IMR-90 (cell line): Measurements from ENCODE around the gene WEE2. TPM values are rescaled to one million over a fixed set of nuclear protein-coding genes. Genes with fewer than 3 reads are reported as not detected.

Experiments used
- ATAC-seq: fragments of 200-7000 bp; cut with Tn5 transposase; 2 replicates; pipeline ENCODE4 v1.9.1; 2020; ENCODE audit warnings: low read depth, mild to moderate bottlenecking, moderate library complexity
- BruUV-seq: library from RNA; stranded (reverse); fragments of 400-500 nt; replicated peaks from 2 replicates; lab custom pipeline; 2021; lab: Mats Ljungman, UMichigan
- CTCF ChIA-PET: fragments of 300-600 bp; formaldehyde crosslinking; extraction: SDS; loops from one replicate; lab custom pipeline; 2021; ENCODE audit warnings: antibody characterized with exemption; lab: Yijun Ruan, JAX
- POLR2A ChIA-PET: fragments of 300-600 bp; sonication (Branson Sonifier 250); formaldehyde crosslinking; loops from one replicate; lab custom pipeline; 2022; ENCODE audit warnings: antibody characterized with exemption; ENCODE audit not compliant: unreplicated experiment; lab: Charles Lee
- DNase-seq: peaks from one replicate; pipeline ENCODE4 v3.0.0; 2013
- H2AFZ ChIP-seq: replicated peaks from 2 replicates; pipeline ENCODE3; 2013; ENCODE audit warnings: low read length, mild to moderate bottlenecking; ENCODE audit not compliant: poor library complexity
- H2AK5ac ChIP-seq: 2 replicates; pipeline ENCODE4 v1.6.1; 2013; ENCODE audit warnings: low read depth, low read length, inconsistent platforms
- H2AK9ac ChIP-seq: replicated peaks from 2 replicates; pipeline ENCODE3; 2013; ENCODE audit warnings: mild to moderate bottlenecking, low read depth, low read length, moderate library complexity; ENCODE audit not compliant: poor library complexity
- H2BK120ac ChIP-seq: 2 replicates; pipeline ENCODE4 v1.6.1; 2013; ENCODE audit warnings: low read depth, low read length, inconsistent platforms
- H2BK15ac ChIP-seq: 3 replicates; pipeline ENCODE4 v1.6.1; 2013; ENCODE audit warnings: low read depth, low read length, inconsistent platforms
- H2BK20ac ChIP-seq: 2 replicates; pipeline ENCODE4 v1.6.1; 2013; ENCODE audit warnings: low read depth, mild to moderate bottlenecking, inconsistent platforms, low read length, moderate library complexity
- H2BK5ac ChIP-seq: 2 replicates; pipeline ENCODE4 v1.6.1; 2013; ENCODE audit warnings: mild to moderate bottlenecking, low read depth, low read length, inconsistent platforms; ENCODE audit not compliant: poor library complexity, severe bottlenecking
- H3K14ac ChIP-seq: replicated peaks from 2 replicates; pipeline ENCODE4 v1.6.1; 2013; ENCODE audit warnings: low read depth, low read length, inconsistent platforms
- H3K18ac ChIP-seq: 2 replicates; pipeline ENCODE4 v1.6.1; 2013; ENCODE audit warnings: low read depth, low read length, control low read depth
- H3K23ac ChIP-seq: 2 replicates; pipeline ENCODE4 v1.6.1; 2013; ENCODE audit warnings: low read depth, low read length, inconsistent platforms
- H3K27ac ChIP-seq: 2 replicates; pipeline ENCODE4 v1.5.1; 2013; ENCODE audit warnings: mild to moderate bottlenecking, control low read depth, low read length; ENCODE audit not compliant: insufficient read depth
- H3K27me3 ChIP-seq: 2 replicates; pipeline ENCODE4 v1.6.1; 2013; ENCODE audit warnings: low read length; ENCODE audit not compliant: control insufficient read depth, insufficient read depth
- H3K36me3 ChIP-seq: 2 replicates; pipeline ENCODE4 v1.6.1; 2013; ENCODE audit warnings: low read length, mixed read lengths; ENCODE audit not compliant: control insufficient read depth, insufficient read depth
- H3K4ac ChIP-seq: 2 replicates; pipeline ENCODE4 v1.6.1; 2013; ENCODE audit warnings: low read depth, low read length, inconsistent platforms
- H3K4me1 ChIP-seq: 2 replicates; pipeline ENCODE4 v1.6.1; 2013; ENCODE audit warnings: low read length, mixed read lengths; ENCODE audit not compliant: control insufficient read depth, insufficient read depth
- H3K4me2 ChIP-seq: 2 replicates; pipeline ENCODE4 v1.6.1; 2013; ENCODE audit warnings: low read depth, mild to moderate bottlenecking, control low read depth, low read length, moderate library complexity
- H3K4me3 ChIP-seq: 2 replicates; pipeline ENCODE4 v1.5.1; 2013; ENCODE audit warnings: low read depth, mild to moderate bottlenecking, control low read depth, low read length, moderate library complexity; ENCODE audit not compliant: insufficient read depth
- H3K56ac ChIP-seq: 2 replicates; pipeline ENCODE4 v1.6.1; 2013; ENCODE audit warnings: low read length, inconsistent platforms; ENCODE audit not compliant: insufficient read depth; ENCODE audit errors: extremely low read depth
- H3K79me1 ChIP-seq, 2 experiments: 2 replicates each; pipeline ENCODE4 v1.6.1; 2013; ENCODE audit warnings: low read length in 2 of 2, inconsistent platforms in 1 of 2, low read depth in 1 of 2
- H3K9ac ChIP-seq: 2 replicates; pipeline ENCODE4 v1.6.1; 2013; ENCODE audit warnings: low read depth, low read length, control low read depth
- H3K9me1 ChIP-seq: 2 replicates; pipeline ENCODE4 v1.6.1; 2013; ENCODE audit warnings: low read length, inconsistent platforms; ENCODE audit not compliant: insufficient read depth
- H3K9me3 ChIP-seq: 2 replicates; pipeline ENCODE4 v1.6.1; 2013; ENCODE audit warnings: low read length; ENCODE audit not compliant: control insufficient read depth, insufficient read depth
- H4K20me1 ChIP-seq: 2 replicates; pipeline ENCODE4 v1.6.1; 2013; ENCODE audit warnings: low read length, inconsistent platforms; ENCODE audit not compliant: insufficient read depth
- H4K5ac ChIP-seq: 2 replicates; pipeline ENCODE4 v1.6.1; 2013; ENCODE audit warnings: mild to moderate bottlenecking, low read depth, low read length, control low read depth
- H4K8ac ChIP-seq, 2 experiments: 2 replicates each; pipeline ENCODE4 v1.6.1; 2013; ENCODE audit warnings: low read depth in 2 of 2, low read length in 2 of 2, control low read depth in 1 of 2, inconsistent platforms in 1 of 2
- H4K91ac ChIP-seq: 2 replicates; pipeline ENCODE4 v1.6.1; 2013; ENCODE audit warnings: low read depth, low read length, inconsistent platforms; ENCODE audit not compliant: insufficient read depth
- MAZ ChIP-seq: IDR thresholded peaks from 2 replicates; pipeline ENCODE4 v1.6.1; 2012; ENCODE audit warnings: low read depth, mild to moderate bottlenecking, low read length, improper control_type of control experiment, moderate library complexity, borderline replicate concordance
- USF2 ChIP-seq: fragments of 150-350 bp; IDR thresholded peaks from 2 replicates; pipeline ENCODE4 v1.6.1; 2017; ENCODE audit warnings: mild to moderate bottlenecking, antibody characterized with exemption, low read length, low read depth
- WGBS, 2 experiments: methylation state at CpG; one replicate each; pipeline versions ENCODE4 v1.1.5 to v1.1.7; 2013; ENCODE audit warnings: missing lambda C conversion rate in 2 of 2; ENCODE audit not compliant: insufficient read length in 1 of 2; ENCODE audit errors: extremely low coverage in 2 of 2; 5-methylcytosine and 5-hydroxymethylcytosine counted together
- dilution Hi-C: fragments of 300-500 bp; cut with HindIII; formaldehyde crosslinking; loops from one replicate; pipeline ENCODE4 v1.14.3; 2018; ENCODE audit warnings: low sequenced_read_pairs; ENCODE audit not compliant: unreplicated experiment
- in situ Hi-C: fragments of 300-500 bp; cut with MboI; formaldehyde crosslinking; loops from 3 replicates; pipeline ENCODE4 v1.14.3; 2019; ENCODE audit warnings: low sequenced_read_pairs, inconsistent platforms, mixed read lengths
- intact Hi-C: fragments of 100-400 bp; cut with micrococcal nuclease; formaldehyde crosslinking; loops from 2 replicates; pipeline ENCODE4 v1.10.0; 2022
- polyA plus RNA-seq, 3 experiments: library from polyadenylated mRNA; depleted of rRNA; stranded (reverse); fragments of >200 nt; gene quantifications; 2 replicates each; pipeline ENCODE4 v1.2.3, GENCODE V29; 2012; ENCODE audit warnings: low replicate concordance in 1 of 3
- total RNA-seq: library from RNA; depleted of rRNA; stranded (reverse); fragments of >200 nt; gene quantifications from 2 replicates; pipeline ENCODE4 v1.2.3, GENCODE V29; 2012

Gene WEE2
- total and polyA plus RNA-seq, 2 of the 4 experiments (the other 2 are of a cell fraction), result not detected

GRCh38 chr7:141698247-141699015, 9.7 kb upstream of the WEE2 start:
- H2BK120ac ChIP-seq, result no peak overlapping the region
- H2AK5ac ChIP-seq, result no peak overlapping the region
- no peaks in the 10 kb centered on the region; the same call in 1 of the 2 replicates for H4K20me1 ChIP-seq
- H3K14ac ChIP-seq, result no peak overlapping the region
- no peak overlapping the region for H3K4ac ChIP-seq
- H4K91ac ChIP-seq, result no peak overlapping the region
- intact Hi-C loops, result no loop called here
- H3K4me2 ChIP-seq, result no peak overlapping the region
- CTCF ChIA-PET, result interaction anchor here (1.5 kb wide), 1 partner anchor 40 kb away, joined by 5 read pairs; the partner anchor contains the start of gene SSBP1
- POLR2A ChIA-PET, result no interaction called here
- H2BK5ac ChIP-seq, result no peak overlapping the region
- no peak overlapping the region for H2BK20ac ChIP-seq
- WGBS, 2 experiments, result no CpG with 5 or more reads among the region's 1 CpG
- H3K56ac ChIP-seq, result no peak overlapping the region
- no peaks in the 10 kb centered on the region for H3K36me3 ChIP-seq
- dilution Hi-C loops, result no loop called here
- TF ChIP-seq USF2 (no peak), MAZ (no peak)
- ATAC-seq (no peak), DNase-seq (no peak)
- H2AK9ac ChIP-seq, result no peak overlapping the region
- peaks cover 1% of the 10 kb centered on the region; the same call in 1 of the 2 replicates for H3K4me1 ChIP-seq
- no peak overlapping the region for H3K27ac ChIP-seq
- H2BK15ac ChIP-seq, result no peak overlapping the region
- no peaks in the 10 kb centered on the region for H3K9me1 ChIP-seq
- no peak overlapping the region for H4K5ac ChIP-seq
- H3K27me3 ChIP-seq, result peaks cover 3% of the 10 kb centered on the region; the same call in 1 of the 2 replicates
- no TSS peak for BruUV-seq
- H2AFZ ChIP-seq, result no peak overlapping the region
- H3K9me3 ChIP-seq, result no peaks in the 10 kb centered on the region
- no peak overlapping the region for H3K23ac ChIP-seq
- H4K8ac ChIP-seq, result no peak overlapping the region
- no peak overlapping the region for H3K18ac ChIP-seq
- in situ Hi-C loops, result no loop called here
- peaks cover 8 to 11% of the 10 kb centered on the region in 2 experiments; a peak in 2 of 4 replicates for H3K79me1 ChIP-seq
- no peak overlapping the region for H3K4me3 ChIP-seq
- H3K9ac ChIP-seq, result no peak overlapping the region
